DOHH2 (cell line): Measurements from ENCODE around the gene DOCK1.

Experiments used
- CTCF ChIP-seq: fragments of 200-600 bp; sonication (generic); IDR thresholded peaks from one replicate; pipeline ENCODE4 v1.5.1; 2014; ENCODE audit warnings: antibody characterized with exemption, mild to moderate bottlenecking, low read depth, low read length; ENCODE audit not compliant: poor library complexity, severe bottlenecking
- EZH2phosphoT487 ChIP-seq: fragments of 200-600 bp; sonication (generic); IDR thresholded peaks from 2 replicates; pipeline ENCODE4 v1.6.1; 2017; ENCODE audit warnings: borderline replicate concordance, mild to moderate bottlenecking, antibody characterized with exemption, low read length, moderate library complexity, mixed read lengths

DNA sequence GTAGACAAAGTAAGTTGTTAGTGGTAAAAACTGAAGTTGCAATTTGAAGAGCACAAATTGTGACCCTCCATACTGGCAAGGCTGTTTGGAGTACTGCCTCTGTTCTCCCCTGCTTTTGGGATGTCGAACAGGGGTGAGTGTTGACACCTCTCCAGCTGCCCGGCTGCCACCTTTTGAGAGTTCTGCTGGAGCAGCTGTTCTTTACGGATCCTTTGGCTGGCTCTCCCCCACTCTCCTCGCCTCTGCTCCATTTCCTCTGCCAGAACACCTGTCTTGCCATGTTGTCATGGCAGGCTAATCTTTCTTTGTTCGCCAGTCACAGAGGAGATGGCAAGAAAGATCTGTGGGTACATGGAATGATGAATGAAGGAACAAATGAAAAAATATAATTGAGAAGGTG lies 256.3 kb downstream of the DOCK1 start:
- TF ChIP-seq EZH2phosphoT487 (no peak), CTCF (no peak)
